MM.1S (cell line): ENCODE results near the gene PCMTD2.

Experiments used
- CTCF ChIP-seq: fragments of 300-600 bp; sonication (generic); IDR thresholded peaks from 2 replicates; pipeline ENCODE4 v1.5.1; 2016; ENCODE audit warnings: antibody characterized with exemption, low read length, mixed read lengths
- EZH2phosphoT487 ChIP-seq: fragments of 300-600 bp; sonication (generic); IDR thresholded peaks from 2 replicates; pipeline ENCODE4 v1.6.1; 2018; ENCODE audit warnings: antibody characterized with exemption, low read length

GRCh38 chr20:64276817-64277216 lies 21.3 kb downstream of the PCMTD2 start:
- TF ChIP-seq EZH2phosphoT487 (no peak), CTCF (no peak)
